HG03095 (cell line): ENCODE measurements around the gene ZNF768.

ENCODE experiments used
- ATAC-seq: cut with Tn5 transposase; IDR thresholded peaks from one replicate; pipeline ENCODE4 v1.9.1; 2021; ENCODE audit warnings: moderate library complexity; ENCODE audit not compliant: unreplicated experiment

ZNF768 gene

GRCh38 chr16:30474684-30475083 is 51.7 kb downstream of the ZNF768 start:
- no peak for ATAC-seq

DNA sequence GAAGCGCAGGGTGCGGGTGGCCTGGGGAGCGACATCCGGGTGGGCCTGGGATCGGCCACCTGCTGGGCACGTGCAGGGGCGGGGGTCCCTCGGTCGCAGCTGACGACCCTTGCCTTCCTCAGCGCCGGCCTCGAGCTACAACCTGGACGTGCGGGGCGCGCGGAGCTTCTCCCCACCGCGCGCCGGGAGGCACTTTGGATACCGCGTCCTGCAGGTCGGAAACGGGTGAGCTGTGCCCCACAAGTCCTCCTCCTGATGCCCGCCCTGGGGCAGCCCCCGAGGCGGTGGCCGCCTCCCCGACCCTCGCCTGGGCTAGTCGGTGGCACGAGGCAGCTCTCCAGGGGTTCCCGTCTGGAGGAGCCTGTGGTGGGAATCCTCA is 52.3 kb downstream of the ZNF768 start:
- no peak for ATAC-seq
